BLaER1 treated with 17β-estradiol and CSF1 and Interleukin-3, amounts not matched to agents 10 nM and 100 nM (cell line): Measurements from ENCODE around the gene GAB4.
A peak's percentile ranks its signal among the peaks of the same experiment; 100 is the strongest.
"Not testable (repeated sequence)": the region's sequence is repeated elsewhere in the genome, so short reads cannot be mapped to it uniquely, and the experiment has no call there.

Source experiments
- H3K27ac ChIP-seq, 11 experiments: shearing (Covaris generic); formaldehyde crosslinking; 2 replicates each; pipeline ENCODE4 v1.8.1; 2022
- H3K27me3 ChIP-seq, 11 experiments: shearing (Covaris generic); formaldehyde crosslinking; 2 replicates each; pipeline ENCODE4 v1.8.1; 2022
- H3K36me3 ChIP-seq, 11 experiments: shearing (Covaris generic); formaldehyde crosslinking; 2 replicates each; pipeline ENCODE4 v1.8.1; 2022
- H3K4me1 ChIP-seq, 10 experiments: shearing (Covaris generic); formaldehyde crosslinking; 2 replicates each; pipeline ENCODE4 v1.8.1; 2022
- H3K4me2 ChIP-seq, 11 experiments: shearing (Covaris generic); formaldehyde crosslinking; 2 replicates each; pipeline ENCODE4 v1.8.1; 2022
- H3K4me3 ChIP-seq, 10 experiments: shearing (Covaris generic); formaldehyde crosslinking; 2 replicates each; pipeline ENCODE4 v1.8.1; 2022
- H3K9ac ChIP-seq, 11 experiments: shearing (Covaris generic); formaldehyde crosslinking; 2 replicates each; pipeline ENCODE4 v1.8.1; 2022
- H3K9me3 ChIP-seq, 11 experiments: shearing (Covaris generic); formaldehyde crosslinking; replicated peaks in 1 of 11; 2 replicates each; pipeline ENCODE4 v1.8.1; 2022
- H4K20me1 ChIP-seq, 11 experiments: shearing (Covaris generic); formaldehyde crosslinking; 2 replicates each; pipeline ENCODE4 v1.8.1; 2022
- Cebpa-rat ChIP-seq, 11 experiments: shearing (Covaris generic); IDR thresholded peaks; 2 replicates each; pipeline ENCODE4 v1.8.1; 2022

The GAB4 gene

GRCh38 chr22:16955678-16956210 is 52.3 kb downstream of the GAB4 start:
- no peak overlapping the region for H3K4me3 ChIP-seq
- peak overlapping the region; percentile 5 to 72 (median 53); a peak in 20 of 22 replicates for H3K4me2 ChIP-seq
- no peak overlapping the region for H3K27ac ChIP-seq
- no peak for TF ChIP-seq Cebpa-rat (IDR thresholded peaks at IDR 0.05)
- no peaks in the 10 kb centered on the region for H3K36me3 ChIP-seq
- no peaks in the 10 kb centered on the region for H3K9me3 ChIP-seq
- no peaks in the 10 kb centered on the region for H3K27me3 ChIP-seq
- H3K4me1 ChIP-seq = peaks cover 6 to 60% (median 52%) of the 10 kb centered on the region in 10 experiments; a peak in 17 of 20 replicates
- H4K20me1 ChIP-seq = no peaks in the 10 kb centered on the region
- H3K9ac ChIP-seq = no peak overlapping the region

DNA sequence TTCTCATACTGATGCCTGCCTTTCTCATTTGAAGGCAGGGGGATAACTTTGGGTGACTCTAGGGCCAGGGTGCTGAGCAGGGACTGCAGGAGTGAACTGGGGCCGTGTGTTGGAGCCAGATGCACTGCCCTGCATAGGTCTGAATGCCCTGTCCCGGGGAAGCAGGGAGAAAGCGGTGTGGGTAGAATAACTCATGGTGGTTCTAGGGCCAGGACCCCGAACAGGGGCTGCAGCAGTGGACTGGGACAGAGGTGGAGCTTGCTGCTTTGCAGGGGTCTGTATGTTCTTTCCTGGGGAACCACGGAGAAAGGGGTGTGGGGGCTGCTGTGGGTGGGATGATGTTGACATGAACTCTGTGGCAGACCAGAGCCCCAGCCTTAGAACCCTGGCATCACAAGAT is 52.9 kb downstream of the GAB4 start:
- Histone ChIP-seq H3K9ac (no peak overlapping the region), H3K27me3 (no peaks in the 10 kb centered on the region), H3K4me2 (peak overlapping the region in 9 of 11 experiments; percentile 34 to 72 (median 57); a peak in 13 of 22 replicates), H3K36me3 (no peaks in the 10 kb centered on the region), H3K27ac (no peak overlapping the region), H3K9me3 (no peaks in the 10 kb centered on the region), H4K20me1 (no peaks in the 10 kb centered on the region), H3K4me1 (peaks cover 6 to 53% (median 45%) of the 10 kb centered on the region in 10 experiments; a peak in 17 of 20 replicates), H3K4me3 (no peak overlapping the region)
- TF ChIP-seq Cebpa-rat (IDR thresholded peaks at IDR 0.05) = no peak

DNA sequence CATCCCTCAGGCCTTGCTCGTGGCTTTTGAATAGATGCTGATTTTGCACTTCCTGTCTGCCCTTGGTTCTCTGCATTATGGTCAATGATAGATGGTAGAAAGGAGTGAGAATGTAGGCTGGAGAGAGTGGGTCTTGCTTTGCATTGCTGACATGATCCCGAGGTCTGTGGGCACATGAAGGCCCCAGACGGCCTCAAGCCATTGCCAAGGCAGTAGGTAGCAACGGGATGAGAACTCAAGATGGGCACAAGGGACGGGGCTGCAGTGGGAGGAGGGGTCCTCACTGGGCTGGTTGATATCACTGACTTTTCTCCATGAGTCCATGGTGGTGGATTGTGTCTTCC is 54.0 kb downstream of the GAB4 start:
- H3K9ac ChIP-seq = no peak overlapping the region
- H4K20me1 ChIP-seq = no peaks in the 10 kb centered on the region
- no peak overlapping the region for H3K4me3 ChIP-seq
- H3K4me2 ChIP-seq = no peak overlapping the region
- no peak overlapping the region for H3K27ac ChIP-seq
- no peak for TF ChIP-seq Cebpa-rat (IDR thresholded peaks at IDR 0.05)
- no peaks in the 10 kb centered on the region for H3K9me3 ChIP-seq
- H3K27me3 ChIP-seq = no peaks in the 10 kb centered on the region
- H3K36me3 ChIP-seq = no peaks in the 10 kb centered on the region
- peaks cover 12 to 50% (median 41%) of the 10 kb centered on the region in 10 experiments; a peak in 18 of 20 replicates for H3K4me1 ChIP-seq

- Histone ChIP-seq H3K4me2 (no peak overlapping the region), H3K27me3 (no peaks in the 10 kb centered on the region), H3K9me3 (no peaks in the 10 kb centered on the region), H3K4me1 (peaks cover 12 to 52% (median 45%) of the 10 kb centered on the region in 10 experiments; a peak in 18 of 20 replicates), H3K4me3 (no peak overlapping the region), H3K27ac (no peak overlapping the region), H4K20me1 (no peaks in the 10 kb centered on the region), H3K9ac (no peak overlapping the region), H3K36me3 (no peaks in the 10 kb centered on the region)
- no peak for TF ChIP-seq Cebpa-rat (IDR thresholded peaks at IDR 0.05)
These were observed 54.6 kb downstream of the GAB4 start for GRCh38 chr22:16953206-16954059.

DNA sequence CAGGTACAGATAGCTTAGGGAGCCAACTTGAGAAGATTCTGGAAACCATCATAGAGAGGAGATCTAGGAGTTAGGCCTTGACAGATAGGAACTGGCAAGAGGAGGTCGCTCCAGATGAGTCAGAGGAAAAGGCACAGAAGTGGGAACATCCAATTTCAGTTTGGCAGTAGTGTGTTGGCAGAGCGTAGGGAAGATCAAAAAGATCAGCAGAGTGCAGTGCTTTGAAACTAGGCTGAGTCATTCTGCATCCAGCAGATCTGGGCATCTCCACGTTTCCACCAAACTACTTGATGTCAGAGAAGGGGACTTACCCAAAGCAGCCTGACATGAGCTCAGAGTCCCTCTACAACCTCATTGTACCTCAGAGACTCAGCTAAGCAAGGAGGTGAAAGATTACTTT is 58.5 kb downstream of the GAB4 start:
- no peaks in the 10 kb centered on the region for H3K9me3 ChIP-seq
- no peak overlapping the region for H3K9ac ChIP-seq
- H3K4me3 ChIP-seq = no peak overlapping the region
- H3K27me3 ChIP-seq = no peaks in the 10 kb centered on the region
- H3K4me1 ChIP-seq = peaks cover 6 to 23% (median 18%) of the 10 kb centered on the region in 10 experiments; a peak in 17 of 20 replicates
- peak overlapping the region in 10 of 11 experiments; percentile 2 to 62 (median 20); a peak in 11 of 22 replicates for H3K4me2 ChIP-seq
- peak overlapping the region in 2 of 11 experiments; percentile 8 to 48; a peak in 4 of 22 replicates for H3K27ac ChIP-seq
- H3K36me3 ChIP-seq = no peaks in the 10 kb centered on the region
- no peak for TF ChIP-seq Cebpa-rat (IDR thresholded peaks at IDR 0.05)
- H4K20me1 ChIP-seq = no peaks in the 10 kb centered on the region

DNA sequence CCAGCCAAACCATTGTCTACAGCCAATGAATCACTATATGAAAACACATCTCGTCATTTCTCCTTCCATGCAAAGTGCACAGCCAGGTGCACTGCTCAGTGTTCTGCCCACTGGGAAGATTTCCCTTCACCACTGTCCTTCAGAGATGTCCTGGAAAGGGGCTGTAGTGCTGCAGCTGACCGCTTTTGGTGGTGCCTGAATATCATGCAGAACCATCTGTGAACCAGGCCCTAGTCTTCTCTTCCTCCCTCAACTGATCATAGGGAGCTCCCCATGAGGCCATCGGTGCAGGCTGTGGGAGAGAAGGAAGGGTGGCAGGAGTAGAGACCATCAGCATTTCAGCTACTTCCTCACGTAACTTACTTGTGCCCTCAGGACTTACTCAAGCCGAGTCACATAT is 70.2 kb downstream of the GAB4 start:
- peaks cover 0 to 25% (median 11%) of the 10 kb centered on the region in 10 experiments; a peak in 10 of 20 replicates for H3K4me1 ChIP-seq
- H3K9me3 ChIP-seq = 0 out of 22 replicates have a peak, but pooled peaks cover 0 to 3% (median 0%) of the 10 kb centered on the region in 11 experiments
- no peak overlapping the region for H3K9ac ChIP-seq
- H4K20me1 ChIP-seq = no peaks in the 10 kb centered on the region
- no peak overlapping the region for H3K4me2 ChIP-seq
- TF ChIP-seq Cebpa-rat (IDR thresholded peaks at IDR 0.05) = no peak
- no peaks in the 10 kb centered on the region for H3K36me3 ChIP-seq
- no peak overlapping the region for H3K4me3 ChIP-seq
- H3K27ac ChIP-seq = no peak overlapping the region
- no peaks in the 10 kb centered on the region for H3K27me3 ChIP-seq

DNA sequence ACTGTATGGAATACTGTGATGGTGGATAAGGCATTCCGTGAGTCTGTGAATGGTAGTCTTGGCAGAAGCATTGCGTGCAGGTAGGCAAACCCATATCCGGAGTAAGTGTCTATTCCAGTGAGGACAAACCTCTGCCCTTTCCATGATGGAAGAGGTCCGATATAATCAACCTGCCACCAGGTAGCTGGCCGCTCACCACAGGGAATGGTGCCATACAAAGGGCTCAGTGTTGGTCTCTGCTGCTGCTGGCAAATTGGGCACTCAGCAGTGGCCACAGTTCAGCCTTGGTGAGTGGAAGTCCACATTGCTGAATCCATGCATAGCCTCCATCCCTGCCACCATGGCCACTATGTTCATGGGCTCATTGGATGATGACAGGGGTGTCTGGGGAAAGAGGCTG is 70.8 kb downstream of the GAB4 start:
- not testable (repeated sequence) for H3K9ac ChIP-seq, H4K20me1 ChIP-seq, H3K4me3 ChIP-seq, H3K9me3 ChIP-seq, H3K36me3 ChIP-seq, H3K4me2 ChIP-seq, H3K27me3 ChIP-seq, H3K27ac ChIP-seq
- H3K4me1 ChIP-seq = peaks cover 0 to 25% (median 11%) of the 10 kb centered on the region in 10 experiments; a peak in 10 of 20 replicates

DNA sequence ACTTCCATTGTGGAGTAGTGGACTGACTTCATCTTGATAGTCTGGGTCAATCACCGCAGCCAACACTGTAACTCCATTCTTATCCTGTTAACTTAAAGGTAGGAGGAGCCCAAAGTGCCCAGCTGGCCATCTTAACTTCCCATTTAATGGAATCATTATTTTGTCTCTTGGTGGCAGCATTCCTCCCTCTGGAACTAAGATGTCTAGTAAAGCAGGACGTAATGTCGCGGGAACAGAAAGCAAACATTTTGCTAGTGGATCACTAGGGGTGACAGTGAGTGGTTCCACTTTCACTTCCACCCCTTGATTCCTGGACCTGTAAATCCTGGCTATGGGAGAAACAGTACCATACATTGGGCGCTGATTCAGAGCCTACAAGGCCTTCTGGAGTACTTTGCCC is 71.4 kb downstream of the GAB4 start:
- H3K4me2 ChIP-seq = no peak overlapping the region
- no peaks in the 10 kb centered on the region for H4K20me1 ChIP-seq
- no peak overlapping the region for H3K4me3 ChIP-seq
- no peaks in the 10 kb centered on the region for H3K9me3 ChIP-seq
- H3K27ac ChIP-seq = no peak overlapping the region
- no peak for TF ChIP-seq Cebpa-rat (IDR thresholded peaks at IDR 0.05)
- peaks cover 0 to 25% (median 11%) of the 10 kb centered on the region in 10 experiments; a peak in 10 of 20 replicates for H3K4me1 ChIP-seq
- no peaks in the 10 kb centered on the region for H3K27me3 ChIP-seq
- no peak overlapping the region for H3K9ac ChIP-seq
- H3K36me3 ChIP-seq = no peaks in the 10 kb centered on the region

DNA sequence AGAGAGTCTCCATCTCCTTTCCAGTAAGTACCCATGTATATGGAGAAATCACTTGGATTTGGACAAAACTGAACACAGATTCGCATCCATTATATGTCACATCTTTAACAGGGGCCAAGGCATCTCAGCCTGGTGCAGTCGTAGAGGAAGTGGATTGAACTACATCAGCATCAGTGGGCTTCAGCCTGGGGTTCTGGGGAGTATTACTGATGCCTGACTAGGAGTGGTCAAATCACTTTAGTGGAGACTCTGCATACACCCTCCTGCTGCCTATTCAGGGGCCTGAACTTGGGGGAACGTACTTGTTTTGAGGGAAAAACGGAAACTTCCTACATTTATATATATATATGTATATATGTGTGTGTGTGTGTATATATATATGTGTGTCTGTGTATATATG is 72.8 kb downstream of the GAB4 start:
- Histone ChIP-seq H3K9ac (no peak overlapping the region), H3K36me3 (no peaks in the 10 kb centered on the region), H3K9me3 (no peaks in the 10 kb centered on the region), H3K27ac (no peak overlapping the region), H3K4me2 (no peak overlapping the region), H4K20me1 (no peaks in the 10 kb centered on the region), H3K27me3 (no peaks in the 10 kb centered on the region), H3K4me3 (no peak overlapping the region), H3K4me1 (peaks cover 0 to 24% (median 11%) of the 10 kb centered on the region in 10 experiments; a peak in 10 of 20 replicates)
- no peak for TF ChIP-seq Cebpa-rat (IDR thresholded peaks at IDR 0.05)
